Activated T-cell treated with anti-CD3 and anti-CD28 coated beads, Interleukin-2, amount 50 U/mL, for 4 hours (primary cell): Measurements from ENCODE around the gene FAM81B. TPM values are rescaled to one million over a fixed set of nuclear protein-coding genes. Genes with fewer than 3 reads are reported as not detected.

Source experiments
- ATAC-seq, 2 donors: fragments of 200-7000 bp; cut with Tn5 transposase; one replicate each; pipeline ENCODE4 v1.10.0; 2021
- DNase-seq: peaks from one replicate; pipeline ENCODE4 v3.0.0-alpha.2; 2020
- H3K27me3 Mint-ChIP-seq: one replicate; pipeline ENCODE4 v1.8.0; 2021; ENCODE audit warnings: low read depth, mixed read lengths
- H3K36me3 Mint-ChIP-seq: one replicate; pipeline ENCODE4 v1.8.0; 2022; ENCODE audit warnings: mixed read lengths; ENCODE audit not compliant: insufficient read depth
- H3K4me1 Mint-ChIP-seq: one replicate; pipeline ENCODE4 v1.8.0; 2021; ENCODE audit warnings: low read depth, mixed read lengths
- H3K4me3 Mint-ChIP-seq: one replicate; pipeline ENCODE4 v1.8.0; 2021; ENCODE audit warnings: mild to moderate bottlenecking, moderate library complexity, mixed read lengths
- H3K9me3 Mint-ChIP-seq: one replicate; pipeline ENCODE4 v1.8.0; 2021; ENCODE audit warnings: mixed read lengths
- total RNA-seq, 3 donors: library from RNA; stranded (reverse); gene quantifications; one replicate each; pipeline ENCODE4 v1.2.1, GENCODE V29; 2021

Gene FAM81B
- total RNA-seq, 3 donors from 2014 or later, result not detected

DNA sequence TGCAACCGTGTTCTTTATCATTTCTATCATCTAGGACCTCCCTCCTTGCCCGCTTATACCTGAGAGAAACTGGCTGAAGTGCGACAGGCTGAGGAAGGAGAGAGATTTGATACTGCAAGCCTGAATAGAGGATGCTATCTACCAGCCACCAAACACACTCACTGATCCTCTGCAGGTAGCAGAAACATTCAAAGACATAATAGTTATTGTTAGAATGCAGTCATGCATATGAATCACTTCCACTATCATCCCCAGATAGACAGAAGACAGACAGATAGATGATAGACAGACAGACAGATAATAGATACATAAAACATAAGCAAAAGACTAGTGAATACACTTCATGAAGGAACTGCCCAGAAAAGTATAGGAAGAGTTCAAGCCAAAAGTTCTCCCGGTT, 32.9 kb downstream of the FAM81B start:
- Mint-ChIP-seq H3K9me3 (no peaks in the 10 kb centered on the region), H3K27me3 (peaks cover 12% of the 10 kb centered on the region)

DNA sequence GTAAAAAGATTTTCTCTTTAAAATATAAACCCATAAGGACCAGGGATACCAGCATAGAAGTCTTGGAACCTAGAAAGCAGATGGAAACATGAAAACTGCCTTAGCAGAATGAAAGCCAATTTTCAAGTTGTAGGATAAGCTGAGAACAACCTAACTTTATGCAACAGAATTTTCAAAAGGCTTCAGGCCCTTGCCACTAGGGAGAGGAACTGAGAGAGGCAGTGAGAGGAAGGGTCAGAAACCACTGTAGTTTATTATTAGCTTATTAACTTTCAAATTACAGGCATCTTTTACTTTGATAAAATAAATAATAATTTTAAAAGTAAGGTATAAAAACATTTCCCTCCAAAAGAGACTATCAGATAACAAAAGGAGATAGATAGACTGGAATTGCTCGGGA, 33.4 kb downstream of the FAM81B start:
- no peak overlapping the region for H3K4me3 Mint-ChIP-seq
- H3K27me3 Mint-ChIP-seq, result peaks cover 12% of the 10 kb centered on the region
- ATAC-seq, result no peak
- no peaks in the 10 kb centered on the region for H3K36me3 Mint-ChIP-seq
- H3K4me1 Mint-ChIP-seq, result no peaks in the 10 kb centered on the region
- no peak for DNase-seq
- H3K9me3 Mint-ChIP-seq, result no peaks in the 10 kb centered on the region

More for the DNA sequence above, 32.9 kb downstream of the FAM81B start:
- ATAC-seq (no peak), DNase-seq (no peak)
- Mint-ChIP-seq H3K4me1 (no peaks in the 10 kb centered on the region), H3K36me3 (no peaks in the 10 kb centered on the region), H3K4me3 (no peak overlapping the region)

DNA sequence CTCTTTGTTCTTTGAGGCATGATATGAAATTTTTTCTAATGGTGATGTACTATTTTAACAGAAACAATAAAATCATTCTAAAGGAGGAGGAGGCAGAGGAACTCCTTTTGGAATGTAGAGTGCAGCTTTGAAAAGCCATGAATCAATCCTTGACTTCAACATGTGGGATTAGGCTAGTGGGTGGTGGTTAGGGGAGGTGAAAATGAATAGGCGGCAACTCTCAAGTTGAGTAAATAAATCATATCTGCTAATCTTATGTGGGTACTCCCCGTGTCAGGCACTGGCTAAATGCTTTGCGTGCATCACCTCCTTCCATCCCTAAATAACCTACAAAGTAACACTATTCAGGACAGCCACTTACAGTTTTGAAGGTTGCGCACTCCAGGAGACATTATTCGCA, 35.1 kb downstream of the FAM81B start:
- DNase-seq, result no peak
- Mint-ChIP-seq H3K9me3 (no peaks in the 10 kb centered on the region), H3K4me3 (no peak overlapping the region), H3K4me1 (no peaks in the 10 kb centered on the region), H3K36me3 (no peaks in the 10 kb centered on the region), H3K27me3 (peaks cover 9% of the 10 kb centered on the region)
- no peak for ATAC-seq

DNA sequence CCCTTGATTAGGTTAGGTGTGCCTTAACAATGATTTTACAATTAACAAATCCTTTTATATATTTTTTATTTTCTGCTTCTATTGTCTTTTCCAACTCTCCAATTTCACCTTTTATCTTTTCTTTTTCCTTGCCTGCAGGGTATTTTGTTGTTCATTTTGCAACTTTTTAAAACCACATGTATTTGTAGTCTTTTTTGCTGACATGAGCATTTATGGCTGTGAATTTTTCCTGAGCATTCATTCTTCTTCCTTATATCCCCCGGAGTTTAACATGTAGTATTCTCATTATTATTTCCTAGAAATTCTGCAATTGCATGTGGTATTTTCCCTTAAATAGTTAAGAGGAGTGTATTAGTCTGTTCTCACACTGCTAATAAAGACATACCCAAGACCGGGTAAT, 41.6 kb downstream of the FAM81B start:
- H3K4me3 Mint-ChIP-seq, result no peak overlapping the region

DNA sequence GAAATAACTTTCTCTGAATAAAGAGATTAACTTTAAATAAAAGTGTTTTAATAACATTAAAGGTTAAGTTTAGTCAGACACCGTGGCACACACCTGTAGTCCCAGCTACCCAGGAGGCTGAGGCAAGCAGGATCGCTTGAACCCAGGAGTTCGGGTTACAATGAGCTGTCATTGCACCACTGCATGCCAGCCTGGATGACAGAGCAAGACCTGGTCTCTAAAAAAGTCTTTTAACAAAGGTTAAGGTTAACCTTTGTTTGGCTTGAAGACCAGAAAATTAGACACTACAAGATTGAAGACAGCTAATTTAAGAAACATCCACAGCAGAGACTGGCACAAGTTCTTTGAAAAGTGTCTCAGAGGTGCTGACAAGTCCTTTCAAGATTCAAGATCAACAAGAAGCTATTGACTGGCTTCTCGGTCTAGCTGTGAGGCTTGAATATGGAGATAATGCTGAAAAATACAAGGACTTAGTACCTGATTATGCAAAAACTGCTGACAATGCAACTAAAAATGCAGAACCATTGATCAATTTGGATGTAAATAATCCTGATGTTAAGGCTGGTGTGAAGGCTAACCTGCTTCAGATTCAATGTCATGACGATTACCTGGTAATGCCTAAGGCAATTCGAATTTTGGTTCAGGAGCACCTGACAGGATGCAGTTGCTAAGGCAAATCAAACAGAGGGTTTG, 48.8 kb downstream of the FAM81B start:
- no peak for DNase-seq
- no peaks in the 10 kb centered on the region for H3K9me3 Mint-ChIP-seq
- H3K36me3 Mint-ChIP-seq, result no peaks in the 10 kb centered on the region
- H3K4me3 Mint-ChIP-seq, result no peak overlapping the region
- no peaks in the 10 kb centered on the region for H3K4me1 Mint-ChIP-seq
- ATAC-seq, result no peak
- H3K27me3 Mint-ChIP-seq, result peaks cover 19% of the 10 kb centered on the region

More for the DNA sequence above, 41.6 kb downstream of the FAM81B start:
- no peak for DNase-seq
- Mint-ChIP-seq H3K4me1 (no peaks in the 10 kb centered on the region), H3K27me3 (peaks cover 2% of the 10 kb centered on the region), H3K9me3 (peaks cover 5% of the 10 kb centered on the region), H3K36me3 (no peaks in the 10 kb centered on the region)
- ATAC-seq, result no peak

DNA sequence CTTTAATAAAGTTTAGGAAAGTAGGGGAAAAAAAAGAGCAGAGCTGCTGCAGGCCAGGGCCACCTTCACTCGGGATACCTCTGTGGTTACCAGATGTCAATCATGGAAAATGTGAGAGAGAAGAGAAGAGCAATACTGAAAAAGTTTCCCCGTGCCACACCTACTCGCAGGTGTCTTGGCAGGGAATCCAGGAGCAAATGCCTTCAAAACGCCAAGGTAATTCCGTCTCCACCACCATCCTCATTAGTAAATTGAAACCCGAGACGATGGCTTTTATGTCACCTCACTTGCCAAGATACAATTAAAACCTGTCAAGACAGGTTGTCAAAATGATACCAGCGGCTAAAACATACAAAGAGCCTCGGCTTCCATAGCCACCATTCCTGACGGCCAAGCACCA, 49.7 kb downstream of the FAM81B start:
- Mint-ChIP-seq H3K36me3 (no peaks in the 10 kb centered on the region), H3K27me3 (peaks cover 20% of the 10 kb centered on the region), H3K4me1 (no peaks in the 10 kb centered on the region), H3K9me3 (no peaks in the 10 kb centered on the region), H3K4me3 (no peak overlapping the region)
- DNase-seq (no peak), ATAC-seq (no peak)

DNA sequence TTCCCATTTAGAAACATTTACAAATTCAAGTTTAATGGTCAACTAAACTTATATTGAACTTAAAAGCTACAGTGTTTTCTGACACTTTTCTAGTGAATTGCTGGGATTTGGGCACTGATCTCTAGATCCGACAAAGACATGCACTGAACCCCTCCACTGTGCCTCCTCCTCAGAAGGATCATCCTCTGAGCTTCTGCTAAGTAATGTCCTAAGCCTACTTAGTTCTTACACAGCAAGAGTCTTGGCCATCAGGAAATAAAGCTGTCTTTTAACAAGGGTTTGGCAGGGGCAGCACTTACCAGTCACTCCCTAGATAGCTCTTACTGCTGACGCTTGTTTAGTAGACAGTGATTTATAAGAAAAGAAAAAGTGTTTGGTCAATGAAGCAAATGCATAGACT, 50.5 kb downstream of the FAM81B start:
- Mint-ChIP-seq H3K36me3 (no peaks in the 10 kb centered on the region), H3K9me3 (no peaks in the 10 kb centered on the region), H3K4me1 (no peaks in the 10 kb centered on the region), H3K27me3 (peaks cover 20% of the 10 kb centered on the region), H3K4me3 (no peak overlapping the region)
- DNase-seq, result no peak
- no peak for ATAC-seq

DNA sequence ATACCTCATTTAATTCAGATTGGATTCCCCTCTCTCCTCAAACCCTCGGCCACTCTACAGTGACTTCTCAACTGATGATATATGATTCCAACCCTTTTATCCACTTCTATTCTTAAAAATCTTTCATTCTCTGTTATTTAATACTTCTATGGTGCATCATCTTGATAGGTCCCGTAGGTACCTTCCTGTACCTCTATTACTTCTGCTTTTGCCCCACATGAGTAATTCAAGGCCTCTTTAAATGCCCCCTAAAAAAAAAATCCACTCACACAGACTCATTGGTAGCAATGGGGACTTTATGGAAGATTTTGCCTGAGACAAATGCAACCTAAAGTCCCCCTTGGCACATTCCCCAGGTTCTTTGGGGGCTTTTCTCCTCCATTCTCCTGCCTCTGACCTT, 54.3 kb downstream of the FAM81B start:
- H3K4me3 Mint-ChIP-seq, result no peak overlapping the region
- H3K9me3 Mint-ChIP-seq, result no peaks in the 10 kb centered on the region
- no peaks in the 10 kb centered on the region for H3K4me1 Mint-ChIP-seq
- H3K36me3 Mint-ChIP-seq, result no peaks in the 10 kb centered on the region
- no peak for ATAC-seq
- peaks cover 10% of the 10 kb centered on the region for H3K27me3 Mint-ChIP-seq
- DNase-seq, result no peak

DNA sequence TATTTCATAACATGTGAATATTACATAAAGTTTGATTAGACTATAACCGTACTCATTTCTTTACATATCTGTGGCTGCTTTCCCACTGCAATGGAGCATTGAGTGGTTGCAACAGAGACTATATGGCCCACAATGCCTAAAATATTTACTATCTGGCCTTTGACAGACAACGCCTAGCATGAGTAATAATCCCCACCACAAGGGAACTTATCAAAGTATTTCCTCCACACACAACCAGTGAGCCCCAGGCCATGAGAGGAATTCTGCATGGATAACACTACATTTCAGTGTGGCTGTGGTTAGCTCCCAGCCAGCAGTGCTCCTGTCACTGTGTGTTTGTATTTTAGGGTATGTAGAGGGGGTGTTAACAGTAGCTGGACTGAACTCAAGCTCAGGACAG, 54.8 kb downstream of the FAM81B start:
- Mint-ChIP-seq H3K36me3 (no peaks in the 10 kb centered on the region), H3K4me3 (no peak overlapping the region), H3K4me1 (no peaks in the 10 kb centered on the region), H3K9me3 (no peaks in the 10 kb centered on the region), H3K27me3 (peaks cover 7% of the 10 kb centered on the region)
- ATAC-seq (no peak), DNase-seq (no peak)

DNA sequence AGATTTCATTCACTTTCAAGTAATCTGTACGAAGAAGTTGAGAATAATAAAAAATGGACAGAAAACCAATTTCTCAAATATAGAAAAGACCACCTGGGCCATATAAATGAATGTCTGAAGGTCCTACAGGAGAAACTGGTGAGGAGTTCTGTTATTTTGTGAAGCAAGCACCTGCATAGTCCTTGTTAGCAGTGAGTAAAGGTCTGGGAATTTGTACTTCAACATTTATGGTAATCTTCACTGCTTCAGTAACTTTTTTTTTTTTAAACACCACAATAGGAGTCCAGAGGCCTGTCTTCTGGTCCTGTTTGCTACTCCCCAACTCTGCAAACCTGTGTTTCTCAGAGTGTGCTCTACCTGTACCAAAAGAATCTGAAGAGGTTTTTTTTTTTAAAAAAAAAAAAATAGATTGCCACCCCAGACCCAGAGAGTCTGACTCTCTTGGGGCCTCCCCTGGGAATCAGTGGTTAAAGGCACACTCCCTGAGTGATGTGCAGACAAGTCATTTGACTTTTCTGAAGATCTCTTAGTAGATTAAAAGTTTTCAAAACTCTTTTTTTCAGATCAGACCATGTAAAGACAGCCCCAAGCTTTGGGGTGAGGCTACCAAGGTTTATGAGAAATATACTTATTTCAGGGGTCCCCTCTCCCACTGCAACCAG, 55.5 kb downstream of the FAM81B start:
- Mint-ChIP-seq H3K27me3 (peaks cover 4% of the 10 kb centered on the region), H3K9me3 (no peaks in the 10 kb centered on the region), H3K4me3 (no peak overlapping the region), H3K36me3 (no peaks in the 10 kb centered on the region), H3K4me1 (no peaks in the 10 kb centered on the region)
- no peak for DNase-seq
- ATAC-seq, result no peak

DNA sequence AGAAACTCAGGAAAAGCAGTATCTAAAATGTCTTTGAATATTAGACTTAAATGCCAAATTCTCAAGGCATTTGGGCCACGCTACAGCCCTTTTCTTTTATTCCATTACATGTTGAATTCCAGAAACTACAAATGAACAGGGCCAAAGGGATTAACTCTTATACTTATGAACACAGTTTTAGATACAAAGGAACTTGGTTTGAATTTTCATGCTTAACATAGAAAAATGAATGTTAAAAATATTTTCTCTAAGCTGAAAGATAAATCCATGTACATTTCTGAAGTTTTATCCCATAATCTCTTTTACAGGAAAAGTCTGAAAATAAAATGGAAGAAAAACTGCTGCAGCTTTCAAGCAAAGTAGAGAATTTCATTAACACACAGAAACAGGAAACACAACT, 56.8 kb downstream of the FAM81B start:
- H3K27me3 Mint-ChIP-seq, result peaks cover 2% of the 10 kb centered on the region
- no peaks in the 10 kb centered on the region for H3K4me1 Mint-ChIP-seq
- ATAC-seq, result no peak
- no peaks in the 10 kb centered on the region for H3K36me3 Mint-ChIP-seq
- no peak overlapping the region for H3K4me3 Mint-ChIP-seq
- DNase-seq, result no peak
- H3K9me3 Mint-ChIP-seq, result no peaks in the 10 kb centered on the region

DNA sequence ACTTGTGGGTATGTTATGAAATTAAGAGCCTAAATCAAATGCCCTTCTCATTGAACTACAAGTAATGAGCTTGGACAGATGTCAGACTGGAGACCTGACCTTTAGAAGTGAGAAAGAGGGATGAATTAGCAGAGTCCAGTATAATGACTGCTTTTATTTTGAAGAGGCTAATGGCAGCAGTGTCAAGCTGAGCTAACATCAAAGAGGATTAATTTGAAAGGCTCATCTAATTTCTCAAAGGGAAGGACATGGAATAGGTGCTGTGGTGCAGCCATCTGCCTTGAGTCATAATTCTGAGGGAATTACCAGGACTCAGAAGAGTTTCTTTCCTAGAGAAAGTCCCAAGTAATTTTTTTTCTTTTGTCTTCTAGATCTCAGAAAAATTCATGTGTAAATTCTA, 57.6 kb downstream of the FAM81B start:
- Mint-ChIP-seq H3K4me3 (no peak overlapping the region), H3K27me3 (peaks cover 2% of the 10 kb centered on the region), H3K4me1 (no peaks in the 10 kb centered on the region), H3K36me3 (peaks cover under 1% of the 10 kb centered on the region), H3K9me3 (no peaks in the 10 kb centered on the region)
- ATAC-seq, result no peak
- DNase-seq, result no peak

DNA sequence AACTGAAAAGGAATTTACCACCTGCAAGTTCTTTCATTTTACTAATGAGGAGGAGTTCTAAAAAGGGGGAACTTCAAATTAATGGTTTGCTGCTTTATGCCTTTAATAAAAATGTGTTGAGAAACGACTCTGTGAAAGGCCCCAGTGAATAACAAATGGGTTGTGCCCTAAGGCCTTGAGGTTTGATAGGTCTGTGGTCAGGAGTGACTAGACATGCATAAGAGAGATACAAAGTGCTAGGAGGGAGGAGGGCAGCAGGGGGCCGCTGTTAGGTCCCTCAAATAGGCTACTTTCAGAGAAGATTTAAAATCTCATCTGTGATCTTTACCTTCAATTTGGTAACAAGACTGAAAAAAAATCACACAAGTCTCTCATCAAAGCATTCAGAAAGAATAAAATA, 58.3 kb downstream of the FAM81B start:
- ATAC-seq, result no peak
- no peaks in the 10 kb centered on the region for H3K4me1 Mint-ChIP-seq

DNA sequence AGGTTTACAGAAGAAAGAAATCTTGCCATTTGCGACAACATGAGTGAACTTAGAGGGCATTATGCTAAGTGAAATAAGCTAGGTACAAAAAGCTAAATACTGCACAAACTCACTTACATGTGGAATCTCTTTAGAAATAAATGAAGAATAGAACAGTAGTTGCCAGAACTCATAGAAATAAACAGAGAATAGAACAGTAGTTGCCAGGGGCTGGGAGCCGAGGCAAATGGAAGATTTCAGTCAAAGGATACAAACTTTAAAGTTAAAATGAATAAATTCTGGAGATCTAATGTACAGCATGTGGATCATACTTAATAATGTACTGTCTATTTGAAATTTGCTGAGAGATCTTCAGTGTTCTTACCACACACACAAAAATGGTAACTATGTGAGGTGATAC, 63.4 kb downstream of the FAM81B start:
- ATAC-seq, result no peak
- no peak for DNase-seq
- peaks cover 6% of the 10 kb centered on the region for H3K36me3 Mint-ChIP-seq
- no peaks in the 10 kb centered on the region for H3K4me1 Mint-ChIP-seq
- no peak overlapping the region for H3K4me3 Mint-ChIP-seq
- H3K9me3 Mint-ChIP-seq, result no peaks in the 10 kb centered on the region
- no peaks in the 10 kb centered on the region for H3K27me3 Mint-ChIP-seq

More for the DNA sequence above, 58.3 kb downstream of the FAM81B start:
- Mint-ChIP-seq H3K27me3 (peaks cover 2% of the 10 kb centered on the region), H3K4me3 (no peak overlapping the region), H3K36me3 (peaks cover 2% of the 10 kb centered on the region), H3K9me3 (no peaks in the 10 kb centered on the region)
- no peak for DNase-seq

DNA sequence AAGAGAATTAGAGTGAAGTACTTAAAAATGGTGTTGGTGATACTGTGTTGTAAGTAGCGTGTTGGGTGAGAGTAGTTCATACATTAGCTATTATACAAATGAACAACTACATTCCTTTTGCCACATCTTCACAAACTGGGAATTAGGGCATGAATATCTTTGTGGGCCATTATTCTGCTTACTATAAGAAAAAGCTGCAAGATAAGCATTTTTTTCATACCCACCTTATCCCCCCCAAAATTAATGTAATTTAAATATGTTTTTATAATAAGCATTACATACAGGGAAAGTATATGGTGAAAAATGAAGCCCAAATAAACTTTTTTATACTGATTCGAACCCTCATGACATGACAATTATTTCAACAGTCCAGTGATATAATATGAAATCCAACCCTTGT, 69.5 kb downstream of the FAM81B start:
- H3K9me3 Mint-ChIP-seq, result no peaks in the 10 kb centered on the region
- H3K27me3 Mint-ChIP-seq, result no peaks in the 10 kb centered on the region
- H3K4me1 Mint-ChIP-seq, result no peaks in the 10 kb centered on the region
- peaks cover 34% of the 10 kb centered on the region for H3K36me3 Mint-ChIP-seq
- H3K4me3 Mint-ChIP-seq, result no peak overlapping the region
- no peak for ATAC-seq
- DNase-seq, result no peak
